PC-3 (cell line): ENCODE measurements around the gene DCDC2. TPM values are rescaled to one million over a fixed set of nuclear protein-coding genes. Genes with fewer than 3 reads are reported as not detected.
"Not testable (repeated sequence)": the region's sequence is repeated elsewhere in the genome, so short reads cannot be mapped to it uniquely, and the experiment has no call there.

ENCODE experiments used
- ATAC-seq: fragments of 200-7000 bp; cut with Tn5 transposase; 2 replicates; pipeline ENCODE4 v1.9.1; 2020; ENCODE audit warnings: mild to moderate bottlenecking, moderate library complexity
- BruUV-seq: library from RNA; stranded (reverse); fragments of 400-500 nt; replicated peaks from 2 replicates; lab custom pipeline; 2021; lab: Mats Ljungman, UMichigan
- CTCF ChIA-PET: fragments of 300-600 bp; sonication (Branson Sonifier 250); formaldehyde crosslinking; loops from one replicate; lab custom pipeline; 2022; ENCODE audit warnings: antibody characterized with exemption; lab: Charles Lee
- POLR2A ChIA-PET: fragments of 300-600 bp; sonication (Branson Sonifier 250); formaldehyde crosslinking; loops from one replicate; lab custom pipeline; 2022; ENCODE audit warnings: antibody characterized with exemption; ENCODE audit not compliant: unreplicated experiment; lab: Charles Lee
- DNase-seq: peaks from one replicate; pipeline ENCODE4 v3.0.0-alpha.2; 2015
- H2AFZ ChIP-seq: fragments of 300-600 bp; sonication (generic); 2 replicates; pipeline ENCODE4 v1.6.0; 2016; ENCODE audit warnings: antibody characterized with exemption, low read length
- H3F3A ChIP-seq: fragments of 300-600 bp; sonication (generic); one replicate; pipeline ENCODE4 v1.6.0; 2017; ENCODE audit warnings: antibody characterized with exemption, low read length, control low read depth, mild to moderate bottlenecking; ENCODE audit not compliant: unreplicated experiment
- H3K27ac ChIP-seq: fragments of 300-600 bp; sonication (generic); 2 replicates; pipeline ENCODE4 v1.5.1; 2016; ENCODE audit warnings: mild to moderate bottlenecking, low read length
- H3K27me3 ChIP-seq: fragments of 300-600 bp; sonication (generic); 2 replicates; pipeline ENCODE4 v1.6.1; 2016; ENCODE audit warnings: low read length, mixed read lengths
- H3K36me3 ChIP-seq: fragments of 300-600 bp; sonication (generic); 2 replicates; pipeline ENCODE4 v1.6.1; 2016; ENCODE audit warnings: low read depth, mixed run types, low read length, mixed read lengths
- H3K4me1 ChIP-seq: fragments of 300-600 bp; sonication (generic); 2 replicates; pipeline ENCODE4 v1.5.1; 2016; ENCODE audit warnings: low read length; ENCODE audit not compliant: insufficient read depth
- H3K4me2 ChIP-seq: fragments of 300-600 bp; sonication (generic); 2 replicates; pipeline ENCODE4 v1.6.0; 2016; ENCODE audit warnings: low read length
- H3K4me3 ChIP-seq: fragments of 300-600 bp; sonication (generic); 2 replicates; pipeline ENCODE4 v1.5.1; 2016; ENCODE audit warnings: mild to moderate bottlenecking, low read length, mixed read lengths
- H3K79me2 ChIP-seq: fragments of 300-600 bp; sonication (generic); 2 replicates; pipeline ENCODE4 v1.6.1; 2017; ENCODE audit warnings: low read length, mixed read lengths
- H3K9ac ChIP-seq: fragments of 300-600 bp; sonication (generic); 2 replicates; pipeline ENCODE4 v1.6.0; 2016; ENCODE audit warnings: mild to moderate bottlenecking, low read length
- H3K9me2 ChIP-seq: fragments of 300-600 bp; sonication (generic); replicated peaks from 2 replicates; pipeline ENCODE4 v1.6.1; 2016; ENCODE audit warnings: mixed run types, low read length, mixed read lengths
- H3K9me3 ChIP-seq: fragments of 300-600 bp; sonication (generic); 2 replicates; pipeline ENCODE4 v1.6.1; 2016; ENCODE audit warnings: low read length, mixed read lengths
- H4K20me1 ChIP-seq: fragments of 300-600 bp; sonication (generic); 2 replicates; pipeline ENCODE4 v1.6.1; 2016; ENCODE audit warnings: low read length, mixed read lengths
- CTCF ChIP-seq: fragments of 300-600 bp; sonication (generic); conservative IDR thresholded peaks from 2 replicates; pipeline ENCODE4 v1.5.1; 2017; ENCODE audit warnings: antibody characterized with exemption, low read depth, mild to moderate bottlenecking, low read length
- EZH2 ChIP-seq: fragments of 300-600 bp; sonication (generic); IDR thresholded peaks from one replicate; pipeline ENCODE4 v1.6.1; 2017; ENCODE audit warnings: antibody characterized with exemption, mild to moderate bottlenecking, low read length; ENCODE audit not compliant: unreplicated experiment
- EZH2phosphoT487 ChIP-seq: fragments of 300-600 bp; sonication (generic); IDR thresholded peaks from 2 replicates; pipeline ENCODE4 v1.6.1; 2018; ENCODE audit warnings: mild to moderate bottlenecking, antibody characterized with exemption, low read length, borderline replicate concordance
- intact Hi-C: fragments of 100-400 bp; cut with micrococcal nuclease; formaldehyde crosslinking; loops from 2 replicates; pipeline ENCODE4 v1.9.0; 2023
- total RNA-seq: library from RNA; depleted of rRNA; stranded (reverse); fragments of >200 nt; gene quantifications from 2 replicates; pipeline ENCODE4 v1.2.3, GENCODE V29; 2014

DCDC2 gene
- total RNA-seq, 1 experiment from 2014 or later, result 0.11 TPM

- DNase-seq, result no peak
- Histone ChIP-seq H3K9ac (no peak overlapping the region), H3K27me3 (no peaks in the 10 kb centered on the region), H3K4me1 (no peaks in the 10 kb centered on the region), H3K36me3 (no peaks in the 10 kb centered on the region), H3K4me2 (no peak overlapping the region), H3K9me2 (no peaks in the 10 kb centered on the region), H3K4me3 (no peak overlapping the region), H3F3A (no peaks in the 10 kb centered on the region), H3K9me3 (no peaks in the 10 kb centered on the region), H2AFZ (no peak overlapping the region), H3K27ac (no peak overlapping the region), H3K79me2 (no peaks in the 10 kb centered on the region), H4K20me1 (no peaks in the 10 kb centered on the region)
- intact Hi-C loops, result no loop called here
- CTCF ChIA-PET, result no interaction called here
- ATAC-seq, result no peak
- POLR2A ChIA-PET, result no interaction called here
- BruUV-seq, result no TSS peak
- TF ChIP-seq CTCF, result no peak
- no peak for TF ChIP-seq EZH2
- no peak for TF ChIP-seq EZH2phosphoT487
Observed at GRCh38 chr6:24296944-24297343, 60.9 kb downstream of the DCDC2 start.

- POLR2A ChIA-PET, H4K20me1 ChIP-seq, H3K9me3 ChIP-seq, DNase-seq, H3K79me2 ChIP-seq, intact Hi-C loops, H3K4me3 ChIP-seq, ATAC-seq, H3K36me3 ChIP-seq, H2AFZ ChIP-seq, H3K4me1 ChIP-seq, H3K27me3 ChIP-seq, H3K27ac ChIP-seq, BruUV-seq, H3K9ac ChIP-seq, CTCF ChIA-PET, H3K4me2 ChIP-seq, H3F3A ChIP-seq, H3K9me2 ChIP-seq: not testable (repeated sequence)
Observed at GRCh38 chr6:24293852-24294251, 64.0 kb downstream of the DCDC2 start.

GRCh38 chr6:24287239-24287638 is 70.6 kb downstream of the DCDC2 start:
- no peak overlapping the region for H3K9ac ChIP-seq
- ATAC-seq, result no peak
- H4K20me1 ChIP-seq, result no peaks in the 10 kb centered on the region
- H3K9me3 ChIP-seq, result no peaks in the 10 kb centered on the region
- no TSS peak for BruUV-seq
- no peaks in the 10 kb centered on the region for H3K27me3 ChIP-seq
- no peak for DNase-seq
- TF ChIP-seq EZH2 (no peak), EZH2phosphoT487 (no peak), CTCF (no peak)
- H3K4me2 ChIP-seq, result no peak overlapping the region
- ChIA-PET POLR2A (no interaction called here), CTCF (interaction anchor here (0.6 kb wide), 1 partner anchor 82 kb away, joined by 4 read pairs; no protein-coding TSS in a partner anchor)
- no peak overlapping the region for H3K27ac ChIP-seq
- H3K79me2 ChIP-seq, result no peaks in the 10 kb centered on the region
- H3F3A ChIP-seq, result no peaks in the 10 kb centered on the region
- H3K4me3 ChIP-seq, result no peak overlapping the region
- H3K9me2 ChIP-seq, result no peaks in the 10 kb centered on the region
- no peak overlapping the region for H2AFZ ChIP-seq
- intact Hi-C loops, result loop anchor here (10.0 kb wide), 1 partner anchor 238 kb away; no protein-coding TSS in a partner anchor
- H3K4me1 ChIP-seq, result peaks cover 7% of the 10 kb centered on the region
- no peaks in the 10 kb centered on the region; the same call in 1 of the 2 replicates for H3K36me3 ChIP-seq
